Astrocyte (in vitro differentiated cells and primary cell): ENCODE data around the gene DMWD. TPM values are rescaled to one million over a fixed set of nuclear protein-coding genes. Genes with fewer than 3 reads are reported as not detected.

Experiments used
- DNase-seq: peaks from one replicate; pipeline ENCODE4 v3.0.0-alpha.2; 2010; ENCODE audit warnings: low read depth
- FAIRE-seq: peaks from 2 replicates; lab custom pipeline; 2011; peaks lifted over from hg19 to GRCh38; lab: Jason Lieb, UNC
- H2AFZ ChIP-seq: 2 replicates; pipeline ENCODE4 v1.6.0; 2012; ENCODE audit warnings: low read depth, low read length, inconsistent platforms
- H3K27ac ChIP-seq: 2 replicates; pipeline ENCODE4 v1.5.1; 2011; ENCODE audit warnings: low read depth, low read length, inconsistent platforms
- H3K27me3 ChIP-seq: 2 replicates; pipeline ENCODE4 v1.6.0; 2011; ENCODE audit warnings: low read length, inconsistent platforms; ENCODE audit not compliant: insufficient read depth
- H3K36me3 ChIP-seq: 2 replicates; pipeline ENCODE4 v1.5.1; 2011; ENCODE audit warnings: low read length, inconsistent platforms; ENCODE audit not compliant: insufficient read depth
- H3K4me1 ChIP-seq: 2 replicates; pipeline ENCODE4 v1.5.1; 2011; ENCODE audit warnings: low read length, inconsistent platforms; ENCODE audit not compliant: insufficient read depth
- H3K4me2 ChIP-seq: 2 replicates; pipeline ENCODE4 v1.6.0; 2012; ENCODE audit warnings: low read length, inconsistent platforms
- H3K4me3 ChIP-seq: 2 replicates; pipeline ENCODE4 v1.5.1; 2011; ENCODE audit warnings: low read depth, mild to moderate bottlenecking, low read length, inconsistent platforms; ENCODE audit not compliant: insufficient read depth
- H3K79me2 ChIP-seq: 2 replicates; pipeline ENCODE4 v1.6.0; 2012; ENCODE audit warnings: mild to moderate bottlenecking, low read length, inconsistent platforms; ENCODE audit not compliant: insufficient read depth
- H3K9ac ChIP-seq: 2 replicates; pipeline ENCODE4 v1.6.0; 2012; ENCODE audit warnings: mild to moderate bottlenecking, low read length, inconsistent platforms
- H3K9me3 ChIP-seq: 2 replicates; pipeline ENCODE4 v1.5.1; 2012; ENCODE audit warnings: low read depth, mild to moderate bottlenecking, low read length, inconsistent platforms; ENCODE audit not compliant: insufficient read depth
- H4K20me1 ChIP-seq: 2 replicates; pipeline ENCODE4 v1.6.0; 2012; ENCODE audit warnings: low read length, inconsistent platforms; ENCODE audit not compliant: insufficient read depth
- H3K27ac Mint-ChIP-seq: one replicate; pipeline ENCODE4 v1.8.0; 2021; ENCODE audit warnings: mild to moderate bottlenecking, mixed read lengths; ENCODE audit not compliant: unreplicated experiment
- H3K27me3 Mint-ChIP-seq: one replicate; pipeline ENCODE4 v1.8.0; 2021; ENCODE audit warnings: low read depth, mixed read lengths; ENCODE audit not compliant: unreplicated experiment
- H3K36me3 Mint-ChIP-seq: one replicate; pipeline ENCODE4 v1.8.0; 2021; ENCODE audit warnings: low read depth, mixed read lengths; ENCODE audit not compliant: unreplicated experiment
- H3K4me1 Mint-ChIP-seq: one replicate; pipeline ENCODE4 v1.8.0; 2021; ENCODE audit warnings: low read depth, mixed read lengths; ENCODE audit not compliant: unreplicated experiment
- H3K4me3 Mint-ChIP-seq: one replicate; pipeline ENCODE4 v1.8.0; 2021; ENCODE audit warnings: mild to moderate bottlenecking, moderate library complexity, mixed read lengths; ENCODE audit not compliant: unreplicated experiment
- H3K9me3 Mint-ChIP-seq: one replicate; pipeline ENCODE4 v1.8.0; 2021; ENCODE audit warnings: mild to moderate bottlenecking, mixed read lengths; ENCODE audit not compliant: unreplicated experiment
- CTCF ChIP-seq: IDR thresholded peaks from 2 replicates; pipeline ENCODE4 v1.5.1; 2011; ENCODE audit warnings: low read depth, mild to moderate bottlenecking, inconsistent platforms, low read length, moderate library complexity; ENCODE audit not compliant: insufficient read depth
- EZH2 ChIP-seq: IDR thresholded peaks from 2 replicates; pipeline ENCODE4 v1.6.1; 2012; ENCODE audit warnings: mild to moderate bottlenecking, low read length, inconsistent platforms; ENCODE audit not compliant: insufficient read depth
- total RNA-seq: library from RNA; stranded (reverse); gene quantifications from 2 replicates; pipeline ENCODE4 v1.2.1, GENCODE V29; 2021

Gene DMWD
- total RNA-seq, 1 donor from 2014 or later: 69.0 TPM

DNA sequence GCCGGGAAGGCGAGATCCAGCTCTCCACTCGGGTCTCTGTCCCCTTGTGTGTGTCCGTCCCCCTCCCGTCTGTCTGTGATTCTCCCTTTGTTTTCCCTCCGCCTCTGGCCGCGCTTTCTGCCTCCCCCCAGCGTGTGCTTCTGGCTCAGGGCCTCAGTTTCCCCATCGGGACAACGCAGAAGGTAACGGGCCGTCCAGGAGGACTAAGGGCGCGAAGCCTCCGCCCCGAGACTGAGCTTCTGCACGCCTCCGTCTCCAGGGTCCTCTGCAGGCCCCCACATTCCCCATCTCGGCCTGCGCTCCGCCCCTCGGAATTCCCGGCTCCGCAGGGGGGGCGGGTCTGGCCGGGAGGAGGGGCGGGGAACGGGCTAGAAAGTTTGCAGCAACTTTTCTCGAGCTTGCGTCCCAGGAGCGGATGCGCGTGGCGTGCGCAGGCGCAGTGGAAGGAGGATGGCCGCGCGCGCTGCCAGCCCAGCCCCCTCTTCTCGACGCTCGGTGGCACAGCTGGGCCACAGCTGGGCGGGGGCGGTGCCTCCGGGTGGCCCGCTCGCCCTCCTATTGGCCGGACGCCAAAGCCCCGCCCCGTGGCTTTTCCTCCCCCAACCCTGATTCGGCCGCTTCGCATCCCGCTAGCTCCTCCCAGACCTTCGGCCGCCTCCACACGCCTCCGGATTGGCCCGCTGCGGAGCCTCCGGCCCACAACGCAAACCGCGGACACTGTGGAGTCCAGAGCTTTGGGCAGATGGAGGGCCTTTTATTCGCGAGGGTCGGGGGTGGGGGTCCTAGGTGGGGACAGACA lies 23.5 kb downstream of the DMWD start, which contains the start of gene SIX5:
TSS of gene SIX5 (minus strand) at position 269 of the 799 bp plus-strand sequence. CDS start 408 bp downstream, outside the sequence.
- Histone ChIP-seq H2AFZ (peak within 1 kb of the TSS; percentile 76), H3K9ac (peak within 1 kb of the TSS; percentile 96), H3K36me3 (peaks cover 6% of the 10 kb centered on the region), H3K27ac (peak within 1 kb of the TSS; percentile 95), H3K27me3 (no peaks in the 10 kb centered on the region), H3K79me2 (peaks cover 12% of the 10 kb centered on the region), H4K20me1 (peaks cover 28% of the 10 kb centered on the region), H3K9me3 (no peaks in the 10 kb centered on the region), H3K4me3 (peak within 1 kb of the TSS; percentile 85), H3K4me1 (peaks cover 34% of the 10 kb centered on the region), H3K4me2 (peak within 1 kb of the TSS; percentile 100)
- Mint-ChIP-seq H3K36me3 (peaks cover 3% of the 10 kb centered on the region), H3K9me3 (no peaks in the 10 kb centered on the region), H3K4me3 (peak within 1 kb of the TSS; percentile 88), H3K27ac (peak within 1 kb of the TSS; percentile 94), H3K4me1 (peaks cover 17% of the 10 kb centered on the region), H3K27me3 (no peaks in the 10 kb centered on the region)
- no peak for TF ChIP-seq CTCF
- no peak for TF ChIP-seq EZH2
- FAIRE-seq: no peak
- peak; percentile 88 for DNase-seq

GRCh38 chr19:45768655-45768983 lies 24.0 kb downstream of the DMWD start:
- H3K9ac ChIP-seq: peak overlapping the region; percentile 96
- H3K79me2 ChIP-seq: peaks cover 12% of the 10 kb centered on the region
- peak overlapping the region; percentile 85 for H3K4me3 ChIP-seq
- peaks cover 28% of the 10 kb centered on the region for H4K20me1 ChIP-seq
- H3K27me3 Mint-ChIP-seq: no peaks in the 10 kb centered on the region
- H3K4me1 Mint-ChIP-seq: peaks cover 17% of the 10 kb centered on the region
- peaks cover 6% of the 10 kb centered on the region for H3K36me3 ChIP-seq
- H3K4me2 ChIP-seq: peak overlapping the region; percentile 100
- H3K27me3 ChIP-seq: no peaks in the 10 kb centered on the region
- H3K27ac Mint-ChIP-seq: peak overlapping the region; percentile 93
- H3K4me1 ChIP-seq: peaks cover 37% of the 10 kb centered on the region
- H3K9me3 Mint-ChIP-seq: no peaks in the 10 kb centered on the region
- no peak for DNase-seq
- H3K4me3 Mint-ChIP-seq: peak overlapping the region; percentile 88
- H3K9me3 ChIP-seq: no peaks in the 10 kb centered on the region
- peaks cover 3% of the 10 kb centered on the region for H3K36me3 Mint-ChIP-seq
- H3K27ac ChIP-seq: peak overlapping the region; percentile 95
- peak overlapping the region; percentile 76 for H2AFZ ChIP-seq
- TF ChIP-seq EZH2 (no peak), CTCF (no peak)
- no peak for FAIRE-seq
